Stomach (tissue), 9 donors: ENCODE data around the gene ACAP3. TPM values are rescaled to one million over a fixed set of nuclear protein-coding genes. Genes with fewer than 3 reads are reported as not detected.

Experiments
- DNase-seq, 2 donors: peaks; one replicate each; pipeline versions ENCODE4 v3.0.0 to v3.0.0-alpha.2; 2013 to 2019
- H3K27ac ChIP-seq, 5 donors: fragments of 200-600 bp in 4 of 5; sonication (generic) in 4 of 5; one replicate each; pipeline ENCODE4 v1.5.1; 2013 to 2019; ENCODE audit warnings: mild to moderate bottlenecking in 1 of 5, moderate library complexity in 1 of 5
- H3K27me3 ChIP-seq, 3 donors: fragments of 200-600 bp; sonication (generic); one replicate each; pipeline ENCODE4 v1.5.1; 2017 to 2019; ENCODE audit warnings: mixed run types in 1 of 3
- H3K36me3 ChIP-seq, 4 donors: fragments of 200-600 bp; sonication (generic); 1 replicate in 3 of 4; 2 replicates in 1 of 4; pipeline ENCODE4 v1.5.1; 2016 to 2019
- H3K4me1 ChIP-seq, 4 donors: fragments of 200-600 bp; sonication (generic); one replicate each; pipeline ENCODE4 v1.5.1; 2016 to 2019
- H3K4me3 ChIP-seq, 4 donors: fragments of 200-600 bp; sonication (generic) in 3 of 4; one replicate each; pipeline ENCODE4 v1.5.1; 2016 to 2019; ENCODE audit warnings: mild to moderate bottlenecking in 1 of 4
- H3K9me3 ChIP-seq, 4 donors: fragments of 200-600 bp; sonication (generic); one replicate each; pipeline ENCODE4 v1.5.1; 2016 to 2019
- EP300 ChIP-seq: sonication (generic); formaldehyde crosslinking; IDR thresholded peaks from one replicate; pipeline ENCODE4 v1.6.1; 2017; ENCODE audit warnings: antibody characterized with exemption
- POLR2A ChIP-seq, 4 donors: fragments of 450-650 bp; IDR thresholded peaks; one replicate each; pipeline ENCODE4 v1.6.1; 2016; ENCODE audit warnings: antibody characterized with exemption in 4 of 4, control low read depth in 2 of 4, mild to moderate bottlenecking in 1 of 4, moderate library complexity in 1 of 4
- POLR2AphosphoS5 ChIP-seq, 3 donors: sonication (generic); formaldehyde crosslinking; IDR thresholded peaks; one replicate each; pipeline ENCODE4 v1.6.1; 2016; ENCODE audit warnings: antibody characterized with exemption in 3 of 3
- WGBS, 5 donors: extraction: QIAGEN DNeasy Blood & Tissue Kit in 3 of 5; methylation state at CpG; one replicate each; pipeline versions ENCODE4 v1.1.5 to v1.1.7; 2013 to 2018; 5-methylcytosine and 5-hydroxymethylcytosine counted together
- intact Hi-C: fragments of 100-400 bp; cut with DNase I; formaldehyde crosslinking; loops from one replicate; pipeline ENCODE4 v1.15.1; 2023; ENCODE audit warnings: low total_unique reads
- polyA plus RNA-seq, 3 donors: library from polyadenylated mRNA; stranded (reverse); fragments of 200-250 nt; gene quantifications; one replicate each; pipeline ENCODE4 v1.2.3, GENCODE V29; 2013
- total RNA-seq, 5 donors: library from RNA; depleted of rRNA; stranded (reverse); fragments of >200 nt; gene quantifications; one replicate each; pipeline versions ENCODE4 v1.1.0 to v1.2.3, GENCODE V29; 2014 to 2016
- TF ChIP-seq, protein P1 (sequence below), 7 experiments: fragments of 450-650 bp in 4 of 7; fragments of 200-600 bp in 3 of 7; sonication (generic) in 3 of 7; IDR thresholded peaks; one replicate each; pipeline ENCODE4 v1.5.1; 2016 to 2019; ENCODE audit warnings: antibody characterized with exemption in 7 of 7, control low read depth in 2 of 7, mild to moderate bottlenecking in 1 of 7
- donor health status: healthy with polysubstance abuse.
- donor health status: Bipolar disorder and iron deficiency.
- donor health status: healthy.

Gene ACAP3
- total and polyA plus RNA-seq, 8 donors, result 17.9 to 374 (median 51.2) TPM

GRCh38 chr1:1304331-1305299, 3.1 kb downstream of the ACAP3 start:
- Histone ChIP-seq H3K36me3 (peaks cover 0 to 13% (median 8%) of the 10 kb centered on the region in 4 donors), H3K27me3 (no peaks in the 10 kb centered on the region), H3K4me3 (peak overlapping the region; percentile 88 to 91 (median 90)), H3K9me3 (no peaks in the 10 kb centered on the region), H3K4me1 (peaks cover 40 to 59% (median 56%) of the 10 kb centered on the region in 4 donors), H3K27ac (peak overlapping the region; percentile 64 to 99 (median 82))
- peak; percentile 51 to 93 for DNase-seq
- TF ChIP-seq POLR2AphosphoS5 (IDR thresholded peaks at IDR 0.05) (peak in 2 of 3 donors; percentile 1 to 46), POLR2A (IDR thresholded peaks at IDR 0.05) (no peak), EP300 (no peak)
- 28 to 54% (median 49%) methylated on average over 14 to 29 of the region's 29 CpGs for WGBS, 5 donors
- intact Hi-C loops, result no loop called here

DNA sequence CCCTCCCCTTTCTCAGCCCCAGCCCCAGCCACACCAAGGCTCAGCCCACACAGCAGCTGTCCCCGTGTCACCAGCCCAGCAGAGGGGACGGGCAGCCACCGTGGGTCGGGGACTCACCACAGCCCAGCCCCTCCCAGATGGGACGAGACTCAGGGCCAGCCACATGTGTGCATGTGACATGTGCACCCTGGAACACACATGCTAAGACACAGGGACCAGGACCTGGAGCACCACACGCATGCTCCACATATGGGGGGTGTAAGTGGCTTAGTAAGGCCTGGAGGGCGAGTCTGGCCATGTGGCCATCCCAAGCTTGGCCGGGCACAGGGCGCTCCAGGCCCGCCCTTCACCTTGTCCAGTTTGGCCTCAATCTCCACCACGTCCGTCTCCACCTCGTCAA, 4.0 kb downstream of the ACAP3 start:
- H3K27ac ChIP-seq, result peak overlapping the region in 4 of 5 donors; percentile 64 to 99 (median 89)
- H3K4me3 ChIP-seq, result peak overlapping the region in 3 of 4 donors; percentile 88 to 90 (median 89)

DNA sequence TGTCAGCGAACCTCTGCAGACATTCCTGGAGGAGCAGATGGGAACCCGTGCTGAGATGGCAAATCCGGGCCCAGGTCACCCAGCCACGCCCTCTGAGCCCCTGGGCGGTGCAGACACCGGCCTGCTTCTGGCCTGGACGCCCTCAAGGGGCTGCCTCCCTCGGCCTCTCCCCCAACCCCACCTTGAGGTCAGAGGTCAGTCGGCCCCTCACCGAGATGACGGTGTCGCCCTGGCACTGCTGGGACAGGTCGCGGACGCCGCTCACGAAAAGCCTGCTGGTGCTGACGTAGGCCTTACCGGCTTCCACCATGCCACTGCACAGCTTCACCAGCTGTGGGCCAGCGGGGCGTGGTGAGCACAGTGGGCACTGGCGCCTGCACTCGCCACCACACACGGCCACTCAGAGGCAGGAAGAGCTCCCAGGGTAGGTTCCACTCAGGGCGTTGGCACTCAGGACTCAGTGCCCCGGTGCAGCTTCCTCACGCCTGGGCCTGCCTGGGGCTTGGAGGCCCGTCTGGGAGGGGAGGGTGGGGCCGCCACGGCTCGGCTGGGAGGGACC, 4.7 kb downstream of the ACAP3 start:
- Histone ChIP-seq H3K27ac (peak overlapping the region in 1 of 5 donors; percentile 96), H3K36me3 (peaks cover 0 to 29% (median 14%) of the 10 kb centered on the region in 4 donors), H3K4me3 (no peak overlapping the region), H3K4me1 (peaks cover 34 to 49% (median 47%) of the 10 kb centered on the region in 4 donors), H3K27me3 (no peaks in the 10 kb centered on the region), H3K9me3 (no peaks in the 10 kb centered on the region)
- DNase-seq, result peak in 1 of 2 donors; percentile 70
- WGBS, 5 donors, result 74 to 80% (median 78%) methylated on average over 8 to 31 of the region's 31 CpGs
- intact Hi-C loops, result no loop called here
- TF ChIP-seq, protein P1, sequence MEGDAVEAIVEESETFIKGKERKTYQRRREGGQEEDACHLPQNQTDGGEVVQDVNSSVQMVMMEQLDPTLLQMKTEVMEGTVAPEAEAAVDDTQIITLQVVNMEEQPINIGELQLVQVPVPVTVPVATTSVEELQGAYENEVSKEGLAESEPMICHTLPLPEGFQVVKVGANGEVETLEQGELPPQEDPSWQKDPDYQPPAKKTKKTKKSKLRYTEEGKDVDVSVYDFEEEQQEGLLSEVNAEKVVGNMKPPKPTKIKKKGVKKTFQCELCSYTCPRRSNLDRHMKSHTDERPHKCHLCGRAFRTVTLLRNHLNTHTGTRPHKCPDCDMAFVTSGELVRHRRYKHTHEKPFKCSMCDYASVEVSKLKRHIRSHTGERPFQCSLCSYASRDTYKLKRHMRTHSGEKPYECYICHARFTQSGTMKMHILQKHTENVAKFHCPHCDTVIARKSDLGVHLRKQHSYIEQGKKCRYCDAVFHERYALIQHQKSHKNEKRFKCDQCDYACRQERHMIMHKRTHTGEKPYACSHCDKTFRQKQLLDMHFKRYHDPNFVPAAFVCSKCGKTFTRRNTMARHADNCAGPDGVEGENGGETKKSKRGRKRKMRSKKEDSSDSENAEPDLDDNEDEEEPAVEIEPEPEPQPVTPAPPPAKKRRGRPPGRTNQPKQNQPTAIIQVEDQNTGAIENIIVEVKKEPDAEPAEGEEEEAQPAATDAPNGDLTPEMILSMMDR (IDR thresholded peaks at IDR 0.05), result no peak
- TF ChIP-seq POLR2AphosphoS5 (IDR thresholded peaks at IDR 0.05) (no peak), POLR2A (IDR thresholded peaks at IDR 0.05) (no peak), EP300 (no peak)

More for the DNA sequence above, 4.0 kb downstream of the ACAP3 start:
- Histone ChIP-seq H3K4me1 (peaks cover 34 to 50% (median 47%) of the 10 kb centered on the region in 4 donors), H3K36me3 (peaks cover 0 to 21% (median 12%) of the 10 kb centered on the region in 4 donors), H3K9me3 (no peaks in the 10 kb centered on the region), H3K27me3 (no peaks in the 10 kb centered on the region)
- intact Hi-C loops, result no loop called here
- DNase-seq, result no peak
- TF ChIP-seq EP300 (no peak), POLR2AphosphoS5 (IDR thresholded peaks at IDR 0.05) (no peak), POLR2A (IDR thresholded peaks at IDR 0.05) (no peak)
- TF ChIP-seq, protein P1 (IDR thresholded peaks at IDR 0.05), result no peak
- WGBS, 5 donors, result 63 to 80% (median 77%) methylated on average over 9 to 13 of the region's 13 CpGs

DNA sequence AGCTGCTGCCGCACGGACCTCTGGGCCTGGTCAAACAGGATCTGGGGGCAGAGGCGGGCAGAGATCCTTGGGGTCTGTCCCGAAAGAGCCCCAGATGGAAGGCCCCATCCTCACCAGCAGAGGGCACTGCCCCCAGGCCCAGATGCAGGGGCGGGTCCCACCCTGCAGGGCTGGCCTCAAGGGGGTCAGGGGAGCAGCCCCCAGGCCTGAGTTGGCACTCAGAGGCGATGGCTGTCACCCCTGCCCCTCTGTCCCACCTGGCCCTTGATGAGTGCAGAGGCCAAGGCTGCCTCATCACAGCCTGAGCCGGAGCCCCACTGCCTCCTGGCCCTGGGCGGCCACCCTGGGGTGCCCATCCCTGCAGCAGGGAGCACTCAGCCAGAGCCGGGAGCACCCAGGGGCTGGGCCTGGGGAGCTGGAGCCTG, 5.7 kb downstream of the ACAP3 start:
- intact Hi-C loops, result no loop called here
- H3K4me1 ChIP-seq, result peaks cover 32 to 45% (median 43%) of the 10 kb centered on the region in 4 donors
- no peaks in the 10 kb centered on the region for H3K9me3 ChIP-seq
- H3K4me3 ChIP-seq, result no peak overlapping the region
- H3K36me3 ChIP-seq, result peaks cover 0 to 35% (median 20%) of the 10 kb centered on the region in 4 donors
- TF ChIP-seq, protein P1 (IDR thresholded peaks at IDR 0.05), result peak in 3 of 7 experiments; percentile 12 to 40 (median 20)
- TF ChIP-seq EP300 (no peak), POLR2AphosphoS5 (IDR thresholded peaks at IDR 0.05) (no peak), POLR2A (IDR thresholded peaks at IDR 0.05) (no peak)
- H3K27ac ChIP-seq, result no peak overlapping the region
- 79 to 97% (median 91%) methylated on average over 6 to 9 of the region's 9 CpGs for WGBS, 5 donors
- H3K27me3 ChIP-seq, result no peaks in the 10 kb centered on the region
- no peak for DNase-seq
